BJ (cell line): Measurements from ENCODE around the gene GDPD4. TPM values are rescaled to one million over a fixed set of nuclear protein-coding genes. Genes with fewer than 3 reads are reported as not detected.

Experiments
- CTCF ChIA-PET: fragments of 350-600 bp; formaldehyde crosslinking; extraction: SDS; loops from one replicate; lab custom pipeline; 2021; ENCODE audit warnings: antibody characterized with exemption, inconsistent platforms; lab: Yijun Ruan, JAX
- POLR2A ChIA-PET: fragments of 300-600 bp; sonication (Branson Sonifier 250); formaldehyde crosslinking; extraction: SDS; loops from one replicate; lab custom pipeline; 2021; ENCODE audit warnings: antibody characterized with exemption; lab: Charles Lee
- DNase-seq: peaks from one replicate; pipeline ENCODE4 v3.0.0-alpha.2; 2011; ENCODE audit warnings: low read depth
- H3K27me3 ChIP-seq: 2 replicates; pipeline ENCODE4 v1.6.0; 2011; ENCODE audit warnings: low read length; ENCODE audit not compliant: control insufficient read depth, insufficient read depth
- H3K36me3 ChIP-seq: 2 replicates; pipeline ENCODE4 v1.5.1; 2011; ENCODE audit warnings: low read length; ENCODE audit not compliant: control insufficient read depth, insufficient read depth
- H3K4me3 ChIP-seq: 2 replicates; pipeline ENCODE4 v1.5.1; 2011; ENCODE audit warnings: low read depth, mild to moderate bottlenecking, control low read depth, low read length
- CTCF ChIP-seq: IDR thresholded peaks from 2 replicates; pipeline ENCODE4 v1.5.1; 2011; ENCODE audit warnings: low read depth, mild to moderate bottlenecking, control low read depth, inconsistent platforms, low read length, moderate library complexity; ENCODE audit not compliant: insufficient read depth
- polyA plus RNA-seq: library from polyadenylated mRNA; depleted of rRNA; stranded (reverse); fragments of >200 nt; gene quantifications from 2 replicates; pipeline ENCODE4 v1.2.3, GENCODE V29; 2011

Gene GDPD4
- polyA plus RNA-seq, 1 experiment, result not detected

DNA sequence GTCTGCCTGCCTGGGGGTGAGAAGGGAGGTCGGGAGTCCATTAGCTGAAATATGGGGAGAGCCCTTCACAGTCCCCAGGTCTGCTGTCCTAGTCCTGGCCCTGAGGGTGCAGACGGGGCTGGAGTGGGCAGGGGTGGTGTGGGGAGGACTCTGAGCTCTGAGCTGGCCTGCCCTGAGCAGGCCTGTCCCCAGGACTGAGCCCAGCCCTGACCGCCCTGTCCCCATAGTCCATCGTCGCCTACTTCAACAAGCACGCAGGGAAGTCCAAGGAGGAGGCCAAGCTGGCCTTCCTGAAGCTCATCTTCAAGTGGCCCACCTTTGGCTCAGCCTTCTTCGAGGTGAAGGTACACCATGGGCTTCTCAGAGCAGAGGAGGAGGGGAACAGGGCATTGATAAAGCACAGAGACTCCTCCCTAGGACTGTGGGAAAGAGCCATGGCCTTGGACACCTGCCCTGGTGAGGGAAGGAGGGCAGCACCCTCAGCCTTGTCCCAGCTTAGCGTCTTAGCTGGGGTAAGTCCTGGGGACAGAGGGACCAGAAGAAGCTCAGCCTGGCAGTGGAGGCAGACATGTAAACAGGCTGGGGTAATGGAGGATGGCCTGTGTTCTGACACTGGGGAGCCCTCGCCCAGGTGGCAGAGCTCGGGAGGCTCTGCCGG lies 89.8 kb downstream of the GDPD4 start:
- no peak for DNase-seq
- TF ChIP-seq CTCF, result no peak
- no peaks in the 10 kb centered on the region for H3K36me3 ChIP-seq
- CTCF ChIA-PET, result interaction anchor here (1.0 to 1.1 kb wide), 2 partner anchors 10 to 336 kb away, joined by 3 to 4 read pairs; no protein-coding TSS in a partner anchor
- POLR2A ChIA-PET, result no interaction called here
- peaks cover 4% of the 10 kb centered on the region for H3K27me3 ChIP-seq
- no peak overlapping the region for H3K4me3 ChIP-seq

GRCh38 chr11:77211040-77211451 lies 90.4 kb downstream of the GDPD4 start:
- Histone ChIP-seq H3K27me3 (peaks cover 3% of the 10 kb centered on the region; the same call in 1 of the 2 replicates), H3K4me3 (no peak overlapping the region), H3K36me3 (no peaks in the 10 kb centered on the region)
- ChIA-PET CTCF (no interaction called here), POLR2A (no interaction called here)
- DNase-seq, result no peak
- no peak for TF ChIP-seq CTCF

DNA sequence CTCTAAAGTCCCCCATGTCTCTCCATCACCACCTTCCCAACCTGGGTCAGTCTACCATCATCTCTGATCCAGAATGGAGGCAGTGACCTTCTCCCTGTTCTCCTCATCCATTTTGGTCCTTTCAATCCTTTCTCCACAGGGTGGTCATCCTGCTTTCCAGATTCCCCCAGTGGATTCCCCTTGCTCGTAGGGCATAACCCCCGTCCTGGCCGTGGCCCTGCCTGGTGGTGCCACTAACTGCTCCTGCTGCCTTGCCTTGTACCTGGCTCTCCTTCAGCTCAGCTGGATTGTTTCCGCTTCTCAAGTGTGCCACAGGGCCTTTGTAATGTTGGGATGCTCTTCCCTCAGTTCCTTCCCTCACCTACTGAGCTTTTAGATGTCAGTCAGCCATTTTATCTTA lies 91.8 kb downstream of the GDPD4 start:
- Histone ChIP-seq H3K36me3 (no peaks in the 10 kb centered on the region), H3K4me3 (no peak overlapping the region), H3K27me3 (peaks cover 2% of the 10 kb centered on the region; the same call in 1 of the 2 replicates)
- no peak for DNase-seq
- POLR2A ChIA-PET, result no interaction called here
- CTCF ChIA-PET, result interaction anchor here (2.3 kb wide), 1 partner anchor 22 kb away, joined by 7 read pairs; no protein-coding TSS in a partner anchor
- no peak for TF ChIP-seq CTCF

DNA sequence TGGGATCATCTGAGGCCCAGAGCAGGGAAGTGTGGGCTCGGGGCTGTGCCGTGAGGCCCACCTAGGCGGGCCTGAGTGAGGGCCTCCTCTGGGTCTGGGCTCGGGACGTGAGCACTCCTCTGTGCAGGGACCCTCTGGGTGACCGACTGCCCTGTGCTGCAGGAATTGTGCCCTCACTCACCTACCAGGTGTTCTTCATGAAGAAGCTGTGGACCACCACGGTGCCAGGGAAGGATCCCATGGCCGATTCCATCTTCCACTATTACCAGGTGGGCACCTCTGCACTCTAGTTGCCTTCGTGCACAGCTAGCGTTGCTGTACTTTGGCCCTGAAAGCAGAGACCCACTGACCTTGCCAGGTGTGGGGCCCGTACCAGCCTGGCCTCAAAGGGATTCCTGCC lies 93.0 kb downstream of the GDPD4 start:
- ChIA-PET CTCF (interaction anchor here (1.3 to 2.3 kb wide), 2 partner anchors 12 to 20 kb away, joined by 4 to 7 read pairs; no protein-coding TSS in a partner anchor), POLR2A (no interaction called here)
- no peaks in the 10 kb centered on the region for H3K36me3 ChIP-seq
- no peak for DNase-seq
- no peak for TF ChIP-seq CTCF
- H3K4me3 ChIP-seq, result no peak overlapping the region
- H3K27me3 ChIP-seq, result peaks cover 2% of the 10 kb centered on the region; the same call in 1 of the 2 replicates

- peaks cover 2% of the 10 kb centered on the region; the same call in 1 of the 2 replicates for H3K27me3 ChIP-seq
- TF ChIP-seq CTCF, result no peak
- H3K36me3 ChIP-seq, result no peaks in the 10 kb centered on the region
- no peak overlapping the region for H3K4me3 ChIP-seq
- DNase-seq, result no peak
- CTCF ChIA-PET, result interaction anchor here (0.6 to 2.3 kb wide), 3 partner anchors 11 to 353 kb away, joined by 3 to 7 read pairs (median 4); no protein-coding TSS in a partner anchor
- POLR2A ChIA-PET, result no interaction called here
These were observed 93.7 kb downstream of the GDPD4 start for GRCh38 chr11:77207618-77208313.
